ENCODE measurements around the gene PHTF2. TPM values are rescaled to one million over a fixed set of nuclear protein-coding genes. Genes with fewer than 3 reads are reported as not detected.

The PHTF2 gene
- total and polyA plus RNA-seq, 2 of the 4 experiments (the other 2 are of a cell fraction), result 28.3 to 69.9 TPM

GRCh38 chr7:77806425-77806824 is 7.9 kb downstream of the PHTF2 start:
- Histone ChIP-seq H2AFZ (replicated peaks; ENCODE audit: low read length, poor library complexity) (no peak overlapping the region), H4K8ac (ENCODE audit: low read depth in 2 of 2, low read length in 2 of 2) (no peak overlapping the region), H3K4me3 (ENCODE audit: insufficient read depth, low read depth, low read length) (no peak overlapping the region), H3K14ac (replicated peaks; ENCODE audit: low read depth, low read length) (no peak overlapping the region), H3K4ac (ENCODE audit: low read depth, low read length) (no peak overlapping the region), H3K4me1 (ENCODE audit: control insufficient read depth, insufficient read depth, low read length) (no peaks in the 10 kb centered on the region; the same call in 1 of the 2 replicates), H2AK9ac (replicated peaks; ENCODE audit: low read depth, low read length, poor library complexity) (no peak overlapping the region), H3K9me3 (ENCODE audit: control insufficient read depth, insufficient read depth, low read length) (peaks cover 3% of the 10 kb centered on the region; the same call in 1 of the 2 replicates), H4K91ac (ENCODE audit: insufficient read depth, low read depth, low read length) (no peak overlapping the region), H3K27ac (ENCODE audit: insufficient read depth, low read length) (no peak overlapping the region), H3K79me1 (ENCODE audit: low read depth in 1 of 2, low read length in 2 of 2) (peaks cover 12 to 37% of the 10 kb centered on the region in 2 experiments), H2BK20ac (ENCODE audit: low read depth, low read length) (no peak overlapping the region), H3K23ac (ENCODE audit: low read depth, low read length) (no peak overlapping the region), H2AK5ac (ENCODE audit: low read depth, low read length) (no peak overlapping the region), H3K9me1 (ENCODE audit: insufficient read depth, low read length) (peaks cover 2% of the 10 kb centered on the region; the same call in 1 of the 2 replicates), H4K5ac (ENCODE audit: low read depth, low read length) (no peak overlapping the region), H2BK15ac (ENCODE audit: low read depth, low read length) (no peak overlapping the region), H2BK5ac (ENCODE audit: low read depth, low read length, poor library complexity, severe bottlenecking) (no peak overlapping the region), H3K4me2 (ENCODE audit: low read depth, low read length) (no peak overlapping the region), H3K27me3 (ENCODE audit: control insufficient read depth, insufficient read depth, low read length) (no peaks in the 10 kb centered on the region), H2BK120ac (ENCODE audit: low read depth, low read length) (no peak overlapping the region), H3K36me3 (ENCODE audit: control insufficient read depth, insufficient read depth, low read length) (no peaks in the 10 kb centered on the region), H3K56ac (ENCODE audit: extremely low read depth, insufficient read depth, low read length) (no peak overlapping the region), H3K18ac (ENCODE audit: low read depth, low read length) (no peak overlapping the region), H3K9ac (ENCODE audit: low read depth, low read length) (no peak overlapping the region), H4K20me1 (ENCODE audit: insufficient read depth, low read length) (no peaks in the 10 kb centered on the region)
- ChIA-PET POLR2A (ENCODE audit: unreplicated experiment) (no interaction called here), CTCF (no interaction called here)
- intact Hi-C loops (cut with micrococcal nuclease) (no loop called here), dilution Hi-C loops (cut with HindIII; ENCODE audit: low sequenced_read_pairs, unreplicated experiment) (no loop called here), in situ Hi-C loops (cut with MboI; ENCODE audit: low sequenced_read_pairs) (no loop called here)
- no peak for DNase-seq
- no TSS peak for BruUV-seq (replicated peaks)
- no peak for ATAC-seq (ENCODE audit: low read depth)
- TF ChIP-seq RAD21 (IDR thresholded peaks at IDR 0.05; ENCODE audit: low read length) (no peak), FOS (IDR thresholded peaks at IDR 0.05; ENCODE audit: low read depth, low read length) (no peak), BHLHE40 (IDR thresholded peaks at IDR 0.05; ENCODE audit: low read depth, low read length) (no peak), CTCF (conservative IDR thresholded peaks at IDR 0.05; ENCODE audit: low read depth, low read length) (no peak), SMC3 (IDR thresholded peaks at IDR 0.05; ENCODE audit: low read depth, low read length) (no peak), CHD1 (IDR thresholded peaks at IDR 0.05; ENCODE audit: low read depth, low read length) (no peak), CEBPB (IDR thresholded peaks at IDR 0.05; ENCODE audit: low read depth, low read length) (no peak), MAZ (IDR thresholded peaks at IDR 0.05; ENCODE audit: borderline replicate concordance, low read depth, low read length) (no peak), POLR2A (IDR thresholded peaks at IDR 0.05; ENCODE audit: low read depth, low read length) (no peak), MAFK (IDR thresholded peaks at IDR 0.05; ENCODE audit: low read depth, low read length) (no peak), NFE2L2 (IDR thresholded peaks at IDR 0.05; ENCODE audit: low read depth, low read length) (no peak), MXI1 (IDR thresholded peaks at IDR 0.05; ENCODE audit: borderline replicate concordance, low read depth, low read length) (no peak), RCOR1 (IDR thresholded peaks at IDR 0.05; ENCODE audit: insufficient replicate concordance, low read length) (no peak), RFX5 (IDR thresholded peaks at IDR 0.05; ENCODE audit: low read depth, low read length) (no peak)
- TF ChIP-seq, protein P1, sequence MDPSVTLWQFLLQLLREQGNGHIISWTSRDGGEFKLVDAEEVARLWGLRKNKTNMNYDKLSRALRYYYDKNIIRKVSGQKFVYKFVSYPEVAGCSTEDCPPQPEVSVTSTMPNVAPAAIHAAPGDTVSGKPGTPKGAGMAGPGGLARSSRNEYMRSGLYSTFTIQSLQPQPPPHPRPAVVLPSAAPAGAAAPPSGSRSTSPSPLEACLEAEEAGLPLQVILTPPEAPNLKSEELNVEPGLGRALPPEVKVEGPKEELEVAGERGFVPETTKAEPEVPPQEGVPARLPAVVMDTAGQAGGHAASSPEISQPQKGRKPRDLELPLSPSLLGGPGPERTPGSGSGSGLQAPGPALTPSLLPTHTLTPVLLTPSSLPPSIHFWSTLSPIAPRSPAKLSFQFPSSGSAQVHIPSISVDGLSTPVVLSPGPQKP (IDR thresholded peaks at IDR 0.05; ENCODE audit: borderline replicate concordance, low read depth, low read length), result no peak
- TF ChIP-seq, protein P2, sequence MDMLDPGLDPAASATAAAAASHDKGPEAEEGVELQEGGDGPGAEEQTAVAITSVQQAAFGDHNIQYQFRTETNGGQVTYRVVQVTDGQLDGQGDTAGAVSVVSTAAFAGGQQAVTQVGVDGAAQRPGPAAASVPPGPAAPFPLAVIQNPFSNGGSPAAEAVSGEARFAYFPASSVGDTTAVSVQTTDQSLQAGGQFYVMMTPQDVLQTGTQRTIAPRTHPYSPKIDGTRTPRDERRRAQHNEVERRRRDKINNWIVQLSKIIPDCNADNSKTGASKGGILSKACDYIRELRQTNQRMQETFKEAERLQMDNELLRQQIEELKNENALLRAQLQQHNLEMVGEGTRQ (IDR thresholded peaks at IDR 0.05; ENCODE audit: low read depth, low read length), result no peak
- WGBS, 2 experiments (ENCODE audit: extremely low coverage in 2 of 2, insufficient read length in 1 of 2), result no CpG with 5 or more reads among the region's 2 CpGs

Measured in IMR-90 (cell line).